ENCODE results near the gene LMBRD2.

LMBRD2 gene

DNA sequence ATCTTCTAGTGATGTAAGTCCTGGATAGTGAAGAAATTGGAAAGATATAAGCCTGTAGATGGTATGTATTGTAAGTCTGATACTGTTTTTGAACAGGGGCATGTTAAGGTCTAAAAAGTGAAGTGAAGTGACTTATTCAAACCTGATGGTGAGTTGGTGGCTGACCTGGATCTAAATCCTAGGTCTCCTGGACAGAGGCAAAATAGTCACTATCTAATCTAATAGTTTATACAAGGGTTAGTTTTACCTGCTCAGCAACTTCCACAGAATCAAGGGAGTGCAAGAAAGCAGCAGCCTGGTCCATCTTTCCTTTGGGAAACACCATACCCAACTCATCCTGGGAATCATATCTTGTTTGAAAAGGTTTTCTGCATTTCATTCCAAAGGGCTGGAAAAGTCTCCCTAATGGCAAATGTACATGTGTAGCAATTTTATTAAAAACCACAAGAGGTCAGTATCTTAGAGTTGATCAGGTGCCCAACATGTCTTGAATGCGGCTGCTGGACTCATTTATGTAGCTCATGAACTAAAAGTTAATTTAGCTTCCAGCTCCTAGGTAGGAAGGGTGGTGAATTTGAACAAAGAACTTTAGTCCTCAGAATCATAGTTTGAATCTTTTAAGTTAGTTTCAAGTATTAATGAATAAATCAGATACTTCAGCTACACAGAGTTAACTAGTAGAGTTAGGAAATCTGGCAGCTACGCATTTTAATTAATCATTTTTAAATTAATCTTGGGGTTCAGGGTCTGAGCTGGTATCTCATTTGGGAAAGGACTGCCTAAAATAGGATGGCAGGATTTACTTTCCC lies 26.2 kb upstream of the LMBRD2 start:
- no peaks in the 10 kb centered on the region for H3K4me1 ChIP-seq (ENCODE audit: insufficient read depth, low read length)
- no peak overlapping the region for H3K4me3 ChIP-seq (ENCODE audit: low read depth in 1 of 2, low read length in 2 of 2)
- no peak for TF ChIP-seq EZH2 (IDR thresholded peaks at IDR 0.05; ENCODE audit: borderline replicate concordance, low read depth, low read length, severe bottlenecking)
- TF ChIP-seq, protein P1, sequence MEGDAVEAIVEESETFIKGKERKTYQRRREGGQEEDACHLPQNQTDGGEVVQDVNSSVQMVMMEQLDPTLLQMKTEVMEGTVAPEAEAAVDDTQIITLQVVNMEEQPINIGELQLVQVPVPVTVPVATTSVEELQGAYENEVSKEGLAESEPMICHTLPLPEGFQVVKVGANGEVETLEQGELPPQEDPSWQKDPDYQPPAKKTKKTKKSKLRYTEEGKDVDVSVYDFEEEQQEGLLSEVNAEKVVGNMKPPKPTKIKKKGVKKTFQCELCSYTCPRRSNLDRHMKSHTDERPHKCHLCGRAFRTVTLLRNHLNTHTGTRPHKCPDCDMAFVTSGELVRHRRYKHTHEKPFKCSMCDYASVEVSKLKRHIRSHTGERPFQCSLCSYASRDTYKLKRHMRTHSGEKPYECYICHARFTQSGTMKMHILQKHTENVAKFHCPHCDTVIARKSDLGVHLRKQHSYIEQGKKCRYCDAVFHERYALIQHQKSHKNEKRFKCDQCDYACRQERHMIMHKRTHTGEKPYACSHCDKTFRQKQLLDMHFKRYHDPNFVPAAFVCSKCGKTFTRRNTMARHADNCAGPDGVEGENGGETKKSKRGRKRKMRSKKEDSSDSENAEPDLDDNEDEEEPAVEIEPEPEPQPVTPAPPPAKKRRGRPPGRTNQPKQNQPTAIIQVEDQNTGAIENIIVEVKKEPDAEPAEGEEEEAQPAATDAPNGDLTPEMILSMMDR (IDR thresholded peaks at IDR 0.05; ENCODE audit: borderline replicate concordance, extremely low read depth, low read length, poor library complexity, severe bottlenecking): peak; percentile 49
- no peak overlapping the region for H2AFZ ChIP-seq (ENCODE audit: low read depth, low read length)
- no peak overlapping the region for H3K4me2 ChIP-seq (ENCODE audit: insufficient read depth, low read length)
- peaks cover 95% of the 10 kb centered on the region for H3K36me3 ChIP-seq (ENCODE audit: insufficient read depth, low read length)
- H3K27me3 ChIP-seq (ENCODE audit: insufficient read depth, low read length, poor library complexity): no peaks in the 10 kb centered on the region
- DNase-seq (no peak), ATAC-seq (ENCODE audit: insufficient read depth, low read depth) (no peak)
- no peaks in the 10 kb centered on the region for H3K9me3 ChIP-seq (ENCODE audit: insufficient read depth, low read length, severe bottlenecking)
- no peak overlapping the region for H3K9ac ChIP-seq (ENCODE audit: low read depth, low read length)
- H3K79me2 ChIP-seq (ENCODE audit: insufficient read depth, low read length): no peaks in the 10 kb centered on the region; the same call in 1 of the 2 replicates
- H3K27ac ChIP-seq (ENCODE audit: low read length): no peak overlapping the region
- H4K20me1 ChIP-seq (ENCODE audit: insufficient read depth, low read length): no peaks in the 10 kb centered on the region

DNA sequence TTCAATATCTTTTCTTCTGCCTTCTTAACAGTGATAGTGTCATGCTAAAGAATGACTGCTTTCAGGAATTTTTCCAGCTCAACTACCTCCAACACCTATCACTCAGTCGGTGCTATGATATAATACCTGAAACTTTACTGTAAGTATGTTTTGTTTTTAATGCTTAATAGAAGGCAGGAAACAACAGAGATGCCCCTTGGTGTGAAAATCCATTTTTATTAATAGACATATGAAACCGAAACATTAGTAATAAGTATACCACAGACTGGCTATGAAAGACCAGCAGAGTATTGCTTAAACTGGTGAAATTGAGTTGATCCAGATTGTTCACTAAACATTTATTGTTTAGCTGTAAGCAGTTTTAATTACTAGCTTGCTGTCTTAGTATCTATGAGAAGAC lies 25.5 kb upstream of the LMBRD2 start:
- ATAC-seq (ENCODE audit: insufficient read depth, low read depth): no peak
- Histone ChIP-seq H3K27ac (ENCODE audit: low read length) (no peak overlapping the region), H3K4me2 (ENCODE audit: insufficient read depth, low read length) (no peak overlapping the region), H2AFZ (ENCODE audit: low read depth, low read length) (no peak overlapping the region), H4K20me1 (ENCODE audit: insufficient read depth, low read length) (no peaks in the 10 kb centered on the region), H3K9ac (ENCODE audit: low read depth, low read length) (no peak overlapping the region), H3K4me1 (ENCODE audit: insufficient read depth, low read length) (no peaks in the 10 kb centered on the region), H3K79me2 (ENCODE audit: insufficient read depth, low read length) (no peaks in the 10 kb centered on the region; the same call in 1 of the 2 replicates), H3K36me3 (ENCODE audit: insufficient read depth, low read length) (peaks cover 95% of the 10 kb centered on the region), H3K9me3 (ENCODE audit: insufficient read depth, low read length, severe bottlenecking) (no peaks in the 10 kb centered on the region), H3K27me3 (ENCODE audit: insufficient read depth, low read length, poor library complexity) (no peaks in the 10 kb centered on the region), H3K4me3 (ENCODE audit: low read depth in 1 of 2, low read length in 2 of 2) (no peak overlapping the region)
- DNase-seq: no peak
- TF ChIP-seq EZH2 (IDR thresholded peaks at IDR 0.05; ENCODE audit: borderline replicate concordance, low read depth, low read length, severe bottlenecking): no peak
- TF ChIP-seq, protein P1 (IDR thresholded peaks at IDR 0.05; ENCODE audit: borderline replicate concordance, extremely low read depth, low read length, poor library complexity, severe bottlenecking): no peak

DNA sequence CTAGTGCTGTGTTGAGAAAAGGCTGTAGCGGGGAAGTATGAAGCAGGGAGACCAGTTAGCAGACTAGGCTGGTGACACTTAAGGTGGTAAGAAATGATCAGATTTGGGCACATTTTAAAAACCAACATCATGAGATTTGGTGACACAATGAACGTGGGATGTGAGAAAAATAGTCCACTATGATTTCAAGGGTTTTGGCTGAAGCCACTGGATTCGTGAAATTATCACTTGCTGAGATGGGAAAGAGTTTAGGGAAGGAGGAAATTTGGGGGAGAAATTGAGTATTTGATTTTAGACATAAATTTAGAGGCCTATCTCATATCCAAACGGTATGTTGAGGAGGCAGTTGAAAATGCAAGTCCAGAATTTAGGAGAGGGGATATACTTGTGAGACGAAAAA lies 23.4 kb upstream of the LMBRD2 start:
- H3K4me3 ChIP-seq (ENCODE audit: low read depth in 1 of 2, low read length in 2 of 2): no peak overlapping the region
- no peak overlapping the region for H3K27ac ChIP-seq (ENCODE audit: low read length)
- DNase-seq: no peak
- H3K9ac ChIP-seq (ENCODE audit: low read depth, low read length): no peak overlapping the region
- H3K9me3 ChIP-seq (ENCODE audit: insufficient read depth, low read length, severe bottlenecking): no peaks in the 10 kb centered on the region
- no peak for TF ChIP-seq EZH2 (IDR thresholded peaks at IDR 0.05; ENCODE audit: borderline replicate concordance, low read depth, low read length, severe bottlenecking)
- TF ChIP-seq, protein P1 (IDR thresholded peaks at IDR 0.05; ENCODE audit: borderline replicate concordance, extremely low read depth, low read length, poor library complexity, severe bottlenecking): no peak
- peaks cover 4% of the 10 kb centered on the region for H3K79me2 ChIP-seq (ENCODE audit: insufficient read depth, low read length)
- H3K4me1 ChIP-seq (ENCODE audit: insufficient read depth, low read length): no peaks in the 10 kb centered on the region
- no peaks in the 10 kb centered on the region for H3K27me3 ChIP-seq (ENCODE audit: insufficient read depth, low read length, poor library complexity)
- no peak for ATAC-seq (ENCODE audit: insufficient read depth, low read depth)
- no peak overlapping the region for H2AFZ ChIP-seq (ENCODE audit: low read depth, low read length)
- no peak overlapping the region for H3K4me2 ChIP-seq (ENCODE audit: insufficient read depth, low read length)
- H3K36me3 ChIP-seq (ENCODE audit: insufficient read depth, low read length): peaks cover 95% of the 10 kb centered on the region
- no peaks in the 10 kb centered on the region for H4K20me1 ChIP-seq (ENCODE audit: insufficient read depth, low read length)

Data from DND-41 (cell line).